Mesenchymal stem cell (in vitro differentiated cells and primary cell): ENCODE measurements around the gene NSDHL.

Source experiments
- DNase-seq: peaks from one replicate; pipeline ENCODE4 v3.0.0-alpha.2; 2013
- H2AFZ ChIP-seq: one replicate; pipeline ENCODE4 v1.6.1; 2013; ENCODE audit warnings: low read depth, mild to moderate bottlenecking, control low read depth, inconsistent platforms, low read length, moderate library complexity
- H2AK5ac ChIP-seq: 2 replicates; pipeline ENCODE4 v1.6.1; 2013; ENCODE audit warnings: low read length, moderate library complexity, mild to moderate bottlenecking, inconsistent platforms; ENCODE audit not compliant: severe bottlenecking
- H2BK120ac ChIP-seq: one replicate; pipeline ENCODE4 v1.6.1; 2013; ENCODE audit warnings: low read depth, mild to moderate bottlenecking, inconsistent platforms, low read length, moderate library complexity
- H2BK12ac ChIP-seq, 2 experiments: one replicate each; pipeline ENCODE4 v1.6.1; 2013; ENCODE audit warnings: inconsistent platforms in 2 of 2, low read length in 2 of 2, mild to moderate bottlenecking in 2 of 2, moderate library complexity in 2 of 2, control low read depth in 1 of 2
- H2BK15ac ChIP-seq: one replicate; pipeline ENCODE4 v1.6.1; 2013; ENCODE audit warnings: mild to moderate bottlenecking, low read depth, inconsistent platforms; ENCODE audit not compliant: poor library complexity, severe bottlenecking
- H2BK5ac ChIP-seq: 2 replicates; pipeline ENCODE4 v1.6.1; 2013; ENCODE audit warnings: low read depth, mild to moderate bottlenecking, low read length, control low read depth, inconsistent platforms; ENCODE audit not compliant: poor library complexity, severe bottlenecking
- H3K14ac ChIP-seq, 2 experiments: one replicate each; pipeline ENCODE4 v1.6.1; 2013; ENCODE audit warnings: inconsistent platforms in 2 of 2, low read length in 2 of 2, control low read depth in 1 of 2, mild to moderate bottlenecking in 1 of 2, moderate library complexity in 1 of 2
- H3K18ac ChIP-seq, 2 experiments: one replicate each; pipeline ENCODE4 v1.6.1; 2013; ENCODE audit warnings: inconsistent platforms in 2 of 2, low read length in 2 of 2, control low read depth in 1 of 2, low read depth in 1 of 2, mild to moderate bottlenecking in 1 of 2
- H3K23ac ChIP-seq, 2 experiments: one replicate each; pipeline ENCODE4 v1.6.1; 2013; ENCODE audit warnings: inconsistent platforms in 2 of 2, low read length in 2 of 2, mild to moderate bottlenecking in 2 of 2, moderate library complexity in 2 of 2, control low read depth in 1 of 2
- H3K27ac ChIP-seq: 2 replicates; pipeline ENCODE4 v1.5.1; 2013; ENCODE audit warnings: mild to moderate bottlenecking, moderate library complexity, low read length, control low read depth, inconsistent platforms; ENCODE audit not compliant: poor library complexity, severe bottlenecking
- H3K27me3 ChIP-seq, 2 experiments: 2 replicates each; pipeline versions ENCODE4 v1.6.1 to v1.7.0; 2013; ENCODE audit warnings: low read length in 2 of 2, mild to moderate bottlenecking in 2 of 2, moderate library complexity in 2 of 2, control low read depth in 1 of 2, inconsistent platforms in 1 of 2; ENCODE audit not compliant: control insufficient read depth in 1 of 2, insufficient read depth in 1 of 2
- H3K36me3 ChIP-seq, 2 experiments: 2 replicates each; pipeline versions ENCODE4 v1.6.1 to v1.7.0; 2013; ENCODE audit warnings: low read length in 2 of 2, control low read depth in 1 of 2, inconsistent platforms in 1 of 2, low read depth in 1 of 2, mild to moderate bottlenecking in 1 of 2; ENCODE audit not compliant: insufficient read depth in 2 of 2, control insufficient read depth in 1 of 2
- H3K4ac ChIP-seq, 2 experiments: one replicate each; pipeline ENCODE4 v1.6.1; 2013; ENCODE audit warnings: inconsistent platforms in 2 of 2, low read length in 2 of 2, mild to moderate bottlenecking in 2 of 2, moderate library complexity in 2 of 2, control low read depth in 1 of 2, low read depth in 1 of 2
- H3K4me1 ChIP-seq: 2 replicates; pipeline ENCODE4 v1.6.1; 2013; ENCODE audit warnings: low read depth, low read length, control low read depth; ENCODE audit not compliant: control insufficient read depth, insufficient read depth
- H3K4me2 ChIP-seq: 2 replicates; pipeline ENCODE4 v1.6.1; 2013; ENCODE audit warnings: low read length, mild to moderate bottlenecking, inconsistent platforms; ENCODE audit not compliant: poor library complexity, severe bottlenecking
- H3K4me3 ChIP-seq, 2 experiments: 2 replicates each; pipeline versions ENCODE4 v1.5.1 to v1.7.0; 2013; ENCODE audit warnings: low read length in 2 of 2, mild to moderate bottlenecking in 2 of 2, control low read depth in 1 of 2, low read depth in 1 of 2; ENCODE audit not compliant: insufficient read depth in 1 of 2
- H3K79me1 ChIP-seq: replicated peaks from 2 replicates; pipeline ENCODE4 v1.6.1; 2013; ENCODE audit warnings: mild to moderate bottlenecking, control low read depth, low read length, inconsistent platforms; ENCODE audit not compliant: poor library complexity, severe bottlenecking
- H3K9ac ChIP-seq: 2 replicates; pipeline ENCODE4 v1.7.0; 2013; ENCODE audit warnings: mild to moderate bottlenecking, low read length, moderate library complexity
- H3K9me3 ChIP-seq: 2 replicates; pipeline ENCODE4 v1.7.0; 2013; ENCODE audit warnings: mild to moderate bottlenecking, low read length; ENCODE audit not compliant: control insufficient read depth
- H4K8ac ChIP-seq: one replicate; pipeline ENCODE4 v1.6.1; 2013; ENCODE audit warnings: inconsistent platforms, mild to moderate bottlenecking, low read length, moderate library complexity
- H4K91ac ChIP-seq: one replicate; pipeline ENCODE4 v1.6.1; 2013; ENCODE audit warnings: mild to moderate bottlenecking, low read length, inconsistent platforms
- WGBS: methylation state at CpG from one replicate; pipeline ENCODE4 v1.1.7; 2013; ENCODE audit warnings: mixed read lengths; 5-methylcytosine and 5-hydroxymethylcytosine counted together

The NSDHL gene

DNA sequence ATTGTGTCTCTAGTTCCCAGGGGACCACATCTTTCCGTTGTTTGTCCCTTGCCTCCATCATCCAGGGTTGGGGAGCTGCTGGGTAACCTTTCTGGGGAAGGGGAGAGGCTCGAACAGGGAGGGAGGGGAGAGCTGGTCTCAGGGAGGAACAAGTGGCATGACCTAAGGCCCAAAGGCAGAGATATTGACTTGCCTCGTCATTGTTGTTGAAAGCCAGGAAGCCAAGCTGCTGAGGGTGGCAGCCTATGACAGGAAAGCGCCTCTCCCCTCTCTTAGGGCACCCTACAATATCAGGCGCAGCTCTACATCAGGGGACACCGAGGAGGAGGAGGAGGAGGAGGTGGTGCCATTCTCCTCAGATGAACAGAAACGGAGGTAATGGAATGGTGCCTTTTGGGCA lies 87.8 kb downstream of the NSDHL start:
- Histone ChIP-seq H2BK120ac (no peak overlapping the region), H3K4ac (no peak overlapping the region), H3K4me3 (no peak overlapping the region), H2AFZ (no peak overlapping the region), H3K36me3 (peaks cover 0 to 48% of the 10 kb centered on the region in 2 experiments), H3K18ac (no peak overlapping the region), H3K79me1 (no peaks in the 10 kb centered on the region), H3K27me3 (peaks cover 0 to 50% of the 10 kb centered on the region in 2 experiments), H3K9ac (no peak overlapping the region), H3K4me2 (no peak overlapping the region), H3K4me1 (peaks cover 14% of the 10 kb centered on the region), H2BK5ac (no peak overlapping the region), H2AK5ac (no peak overlapping the region), H3K9me3 (no peaks in the 10 kb centered on the region), H3K14ac (no peak overlapping the region), H4K91ac (no peak overlapping the region), H3K23ac (no peak overlapping the region), H3K27ac (no peak overlapping the region), H2BK12ac (no peak overlapping the region), H4K8ac (no peak overlapping the region), H2BK15ac (no peak overlapping the region)
- 66% methylated on average over 3 of the region's 7 CpGs for WGBS
- DNase-seq: no peak
